ENCODE results near the gene TSACC. TPM values are rescaled to one million over a fixed set of nuclear protein-coding genes. Genes with fewer than 3 reads are reported as not detected.

The TSACC gene
- total RNA-seq, 1 experiment from 2014 or later: not detected

DNA sequence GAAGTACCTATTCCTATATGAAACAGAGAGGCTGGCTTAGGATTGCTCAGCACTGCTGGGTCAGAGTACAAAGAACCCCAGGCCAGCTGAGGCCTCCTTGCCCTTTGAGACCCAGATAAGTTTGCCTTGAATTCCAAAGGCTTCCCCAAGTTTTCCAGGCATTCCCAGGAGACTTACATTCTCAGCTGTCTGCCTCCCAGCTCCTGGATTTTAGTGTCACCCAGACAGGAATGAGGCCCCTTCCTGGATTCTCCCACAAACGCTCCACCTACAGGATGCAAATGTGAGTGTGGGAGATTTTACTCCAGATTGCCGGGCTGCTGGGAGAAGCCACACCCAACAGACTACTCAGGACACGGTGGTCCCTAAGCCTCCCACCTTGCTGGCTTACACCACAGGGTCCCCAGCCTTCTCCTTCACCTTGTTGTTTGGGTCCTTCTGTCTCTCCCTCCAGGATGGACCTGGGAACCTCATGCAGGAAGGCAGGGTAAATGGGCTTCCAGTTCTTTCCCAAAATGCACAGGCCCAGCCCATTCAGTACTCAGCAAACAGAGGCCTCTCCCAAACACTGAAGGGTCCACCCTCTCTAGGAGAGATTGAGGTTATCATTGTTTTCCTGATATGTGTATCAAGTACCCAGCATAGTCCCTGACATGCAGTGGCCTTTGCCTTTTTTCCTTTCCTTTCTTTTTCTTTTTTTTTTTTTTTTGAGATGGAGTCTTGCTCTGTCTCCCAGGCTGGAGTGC lies 41.3 kb downstream of the TSACC start:
- H3K27me3 ChIP-seq (replicated peaks; ENCODE audit: insufficient read depth, low read depth, low read length, poor library complexity): no peaks in the 10 kb centered on the region
- BruUV-seq (replicated peaks): no TSS peak
- H3K27ac ChIP-seq (ENCODE audit: low read depth, low read length, poor library complexity, severe bottlenecking): no peak overlapping the region
- H3K9me3 ChIP-seq (ENCODE audit: low read depth, low read length, poor library complexity, severe bottlenecking): no peaks in the 10 kb centered on the region
- no peaks in the 10 kb centered on the region for H3K36me3 ChIP-seq (ENCODE audit: insufficient read depth, low read length, poor library complexity, severe bottlenecking)
- intact Hi-C loops (cut with micrococcal nuclease; ENCODE audit: unreplicated experiment): loop anchor here (5.0 kb wide), 1 partner anchor 228 kb away; no protein-coding TSS in a partner anchor
- no peaks in the 10 kb centered on the region for H3K4me1 ChIP-seq (ENCODE audit: insufficient read depth, low read length, poor library complexity, severe bottlenecking)
- peak; percentile 37 for DNase-seq (ENCODE audit: low spot score)
- TF ChIP-seq EZH2 (IDR thresholded peaks at IDR 0.05; ENCODE audit: borderline replicate concordance, low read depth, low read length, poor library complexity, severe bottlenecking): no peak
- TF ChIP-seq, protein P1, sequence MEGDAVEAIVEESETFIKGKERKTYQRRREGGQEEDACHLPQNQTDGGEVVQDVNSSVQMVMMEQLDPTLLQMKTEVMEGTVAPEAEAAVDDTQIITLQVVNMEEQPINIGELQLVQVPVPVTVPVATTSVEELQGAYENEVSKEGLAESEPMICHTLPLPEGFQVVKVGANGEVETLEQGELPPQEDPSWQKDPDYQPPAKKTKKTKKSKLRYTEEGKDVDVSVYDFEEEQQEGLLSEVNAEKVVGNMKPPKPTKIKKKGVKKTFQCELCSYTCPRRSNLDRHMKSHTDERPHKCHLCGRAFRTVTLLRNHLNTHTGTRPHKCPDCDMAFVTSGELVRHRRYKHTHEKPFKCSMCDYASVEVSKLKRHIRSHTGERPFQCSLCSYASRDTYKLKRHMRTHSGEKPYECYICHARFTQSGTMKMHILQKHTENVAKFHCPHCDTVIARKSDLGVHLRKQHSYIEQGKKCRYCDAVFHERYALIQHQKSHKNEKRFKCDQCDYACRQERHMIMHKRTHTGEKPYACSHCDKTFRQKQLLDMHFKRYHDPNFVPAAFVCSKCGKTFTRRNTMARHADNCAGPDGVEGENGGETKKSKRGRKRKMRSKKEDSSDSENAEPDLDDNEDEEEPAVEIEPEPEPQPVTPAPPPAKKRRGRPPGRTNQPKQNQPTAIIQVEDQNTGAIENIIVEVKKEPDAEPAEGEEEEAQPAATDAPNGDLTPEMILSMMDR (conservative IDR thresholded peaks at IDR 0.05; ENCODE audit: low read depth, low read length): 0 out of 2 replicates have a peak, but pooled peaks have one; percentile 10
- no peak overlapping the region for H3K4me3 ChIP-seq (ENCODE audit: low read depth, low read length, poor library complexity, severe bottlenecking)
- ChIA-PET CTCF (interaction anchor here (0.6 kb wide), 1 partner anchor 109 kb away, joined by 3 read pairs; no protein-coding TSS in a partner anchor), POLR2A (ENCODE audit: low non-redundant PET) (no interaction called here)

- ChIA-PET POLR2A (ENCODE audit: low non-redundant PET) (no interaction called here), CTCF (interaction anchor here (0.9 to 1.3 kb wide), 2 partner anchors 64 to 209 kb away, joined by 4 to 5 read pairs; partner anchors contain the start of gene NAXE)
- no TSS peak for BruUV-seq (replicated peaks)
- H3K9me3 ChIP-seq (ENCODE audit: low read depth, low read length, poor library complexity, severe bottlenecking): no peaks in the 10 kb centered on the region
- no peak for TF ChIP-seq EZH2 (IDR thresholded peaks at IDR 0.05; ENCODE audit: borderline replicate concordance, low read depth, low read length, poor library complexity, severe bottlenecking)
- TF ChIP-seq, protein P1 (conservative IDR thresholded peaks at IDR 0.05; ENCODE audit: low read depth, low read length): no peak
- H3K4me3 ChIP-seq (ENCODE audit: low read depth, low read length, poor library complexity, severe bottlenecking): no peak overlapping the region
- intact Hi-C loops (cut with micrococcal nuclease; ENCODE audit: unreplicated experiment): loop anchor here (5.0 kb wide), 1 partner anchor 225 kb away; no protein-coding TSS in a partner anchor
- DNase-seq (ENCODE audit: low spot score): no peak
- H3K27ac ChIP-seq (ENCODE audit: low read depth, low read length, poor library complexity, severe bottlenecking): no peak overlapping the region
- H3K36me3 ChIP-seq (ENCODE audit: insufficient read depth, low read length, poor library complexity, severe bottlenecking): no peaks in the 10 kb centered on the region
- no peaks in the 10 kb centered on the region for H3K27me3 ChIP-seq (replicated peaks; ENCODE audit: insufficient read depth, low read depth, low read length, poor library complexity)
- no peaks in the 10 kb centered on the region for H3K4me1 ChIP-seq (ENCODE audit: insufficient read depth, low read length, poor library complexity, severe bottlenecking)
Measured at GRCh38 chr1:156382561-156382960, 44.2 kb downstream of the TSACC start.

GRCh38 chr1:156383023-156383422 lies 44.7 kb downstream of the TSACC start:
- CTCF ChIA-PET: interaction anchor here (0.9 to 1.3 kb wide), 2 partner anchors 63 to 208 kb away, joined by 4 to 5 read pairs; partner anchors contain the start of gene NAXE
- no TSS peak for BruUV-seq (replicated peaks)
- no peaks in the 10 kb centered on the region for H3K4me1 ChIP-seq (ENCODE audit: insufficient read depth, low read length, poor library complexity, severe bottlenecking)
- no peaks in the 10 kb centered on the region for H3K36me3 ChIP-seq (ENCODE audit: insufficient read depth, low read length, poor library complexity, severe bottlenecking)
- no peak for TF ChIP-seq EZH2 (IDR thresholded peaks at IDR 0.05; ENCODE audit: borderline replicate concordance, low read depth, low read length, poor library complexity, severe bottlenecking)
- TF ChIP-seq, protein P1 (conservative IDR thresholded peaks at IDR 0.05; ENCODE audit: low read depth, low read length): peak; percentile 87
- no peak overlapping the region for H3K27ac ChIP-seq (ENCODE audit: low read depth, low read length, poor library complexity, severe bottlenecking)
- no peak overlapping the region for H3K4me3 ChIP-seq (ENCODE audit: low read depth, low read length, poor library complexity, severe bottlenecking)
- H3K27me3 ChIP-seq (replicated peaks; ENCODE audit: insufficient read depth, low read depth, low read length, poor library complexity): peaks cover 4% of the 10 kb centered on the region
- POLR2A ChIA-PET (ENCODE audit: low non-redundant PET): no interaction called here
- DNase-seq (ENCODE audit: low spot score): peak; percentile 80
- intact Hi-C loops (cut with micrococcal nuclease; ENCODE audit: unreplicated experiment): loop anchor here (5.0 kb wide), 1 partner anchor 224 kb away; no protein-coding TSS in a partner anchor
- no peaks in the 10 kb centered on the region for H3K9me3 ChIP-seq (ENCODE audit: low read depth, low read length, poor library complexity, severe bottlenecking)
